PC-3 (cell line): ENCODE results near the gene MYL6.

Experiments
- CTCF ChIP-seq: fragments of 300-600 bp; sonication (generic); conservative IDR thresholded peaks from 2 replicates; pipeline ENCODE4 v1.5.1; 2017; ENCODE audit warnings: antibody characterized with exemption, low read depth, mild to moderate bottlenecking, low read length
- EZH2 ChIP-seq: fragments of 300-600 bp; sonication (generic); IDR thresholded peaks from one replicate; pipeline ENCODE4 v1.6.1; 2017; ENCODE audit warnings: antibody characterized with exemption, mild to moderate bottlenecking, low read length; ENCODE audit not compliant: unreplicated experiment

- no peak for TF ChIP-seq EZH2
- no peak for TF ChIP-seq CTCF
Observed at GRCh38 chr12:56128670-56129205, 29.4 kb upstream of the MYL6 start.
